GM18867 (cell line): ENCODE results near the gene BMP5.

ENCODE experiments used
- ATAC-seq: cut with Tn5 transposase; IDR thresholded peaks from one replicate; pipeline ENCODE4 v1.9.1; 2021; ENCODE audit warnings: mild to moderate bottlenecking, moderate library complexity; ENCODE audit not compliant: unreplicated experiment

BMP5 gene

DNA sequence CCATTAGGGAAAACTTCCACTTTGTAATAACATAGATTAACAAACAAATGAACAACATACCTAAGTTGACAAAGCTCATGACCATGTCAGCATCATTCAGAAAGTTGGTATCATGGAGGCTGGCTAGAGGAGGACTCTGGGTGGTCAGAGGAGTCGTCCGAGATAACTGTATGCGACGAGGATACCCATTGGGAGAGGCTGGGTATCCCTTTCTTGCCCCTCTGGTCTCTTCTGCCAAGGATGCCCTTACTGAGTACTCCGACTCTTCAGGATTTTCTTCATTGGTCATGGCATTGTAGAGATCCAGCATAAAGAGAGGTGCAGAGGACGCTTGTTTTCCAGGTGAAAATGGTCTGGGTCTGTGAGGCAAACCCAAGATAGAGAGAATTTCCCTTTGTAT lies 1.1 kb downstream of the BMP5 start:
- ATAC-seq = no peak

DNA sequence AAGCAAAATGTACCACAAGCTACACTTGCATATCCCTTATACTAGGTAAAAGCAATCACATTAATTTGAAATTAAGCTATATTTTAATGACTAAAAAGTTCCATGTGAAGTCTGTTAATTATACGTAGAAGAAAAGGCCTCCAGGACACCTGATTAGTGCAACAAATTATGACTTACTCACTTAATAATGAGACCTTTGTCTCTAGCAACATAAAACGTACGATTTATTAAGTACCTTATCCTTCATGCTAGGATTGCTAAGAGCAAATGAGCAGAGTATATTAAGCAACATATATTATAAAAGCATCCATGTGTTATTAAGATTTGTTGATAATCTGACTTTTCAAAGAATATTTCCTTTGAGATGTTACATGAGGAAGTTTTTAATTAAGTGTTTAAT lies 2.5 kb downstream of the BMP5 start:
- no peak for ATAC-seq

DNA sequence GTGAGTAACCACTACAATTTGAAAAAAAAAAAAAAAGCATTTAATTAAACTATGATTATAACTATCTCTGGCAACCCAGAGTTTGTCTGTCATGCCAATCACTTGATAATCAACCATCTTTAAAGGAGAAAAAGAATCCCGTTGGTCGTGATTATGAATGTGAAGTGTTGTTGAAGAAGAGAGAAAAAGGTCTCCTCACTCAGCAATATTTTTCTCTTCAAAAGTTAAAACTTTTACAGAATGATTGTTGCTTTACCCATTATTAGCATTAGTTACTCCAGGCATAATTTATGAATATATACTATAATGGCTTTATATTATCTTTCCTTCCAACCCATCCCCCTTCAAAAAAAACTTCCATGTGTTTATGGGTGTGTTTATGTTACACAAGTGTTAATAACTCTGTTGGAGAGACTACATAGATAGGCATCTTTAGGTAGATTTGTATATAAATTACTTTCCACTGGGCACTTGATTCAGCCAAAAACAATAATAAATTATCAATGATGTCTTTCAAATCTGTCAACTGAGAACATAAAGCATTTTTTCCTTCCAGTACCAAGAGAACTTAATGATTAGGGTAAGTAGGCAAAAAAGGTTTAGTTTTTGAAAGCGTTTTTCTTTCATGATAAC lies 5.1 kb downstream of the BMP5 start:
- no peak for ATAC-seq

DNA sequence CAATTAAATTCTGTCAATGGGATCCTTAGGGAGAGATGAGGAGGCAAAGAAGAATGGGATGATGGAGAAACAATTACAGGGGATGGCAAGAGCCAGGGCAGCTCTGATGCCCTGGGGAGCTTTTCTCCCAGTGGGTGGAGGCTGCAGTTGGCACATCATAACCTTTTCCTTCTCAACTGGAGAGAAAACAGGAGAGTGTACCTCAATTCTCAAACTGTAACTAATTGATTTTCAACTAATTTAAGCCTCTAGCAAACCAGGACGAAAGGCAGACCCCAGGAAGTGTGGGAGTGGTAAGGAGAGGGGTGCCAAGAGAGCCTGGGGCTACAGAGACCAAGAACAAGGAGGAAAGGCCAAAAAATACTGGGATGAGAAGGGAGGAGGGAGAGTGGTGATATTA lies 5.7 kb downstream of the BMP5 start:
- ATAC-seq = no peak

DNA sequence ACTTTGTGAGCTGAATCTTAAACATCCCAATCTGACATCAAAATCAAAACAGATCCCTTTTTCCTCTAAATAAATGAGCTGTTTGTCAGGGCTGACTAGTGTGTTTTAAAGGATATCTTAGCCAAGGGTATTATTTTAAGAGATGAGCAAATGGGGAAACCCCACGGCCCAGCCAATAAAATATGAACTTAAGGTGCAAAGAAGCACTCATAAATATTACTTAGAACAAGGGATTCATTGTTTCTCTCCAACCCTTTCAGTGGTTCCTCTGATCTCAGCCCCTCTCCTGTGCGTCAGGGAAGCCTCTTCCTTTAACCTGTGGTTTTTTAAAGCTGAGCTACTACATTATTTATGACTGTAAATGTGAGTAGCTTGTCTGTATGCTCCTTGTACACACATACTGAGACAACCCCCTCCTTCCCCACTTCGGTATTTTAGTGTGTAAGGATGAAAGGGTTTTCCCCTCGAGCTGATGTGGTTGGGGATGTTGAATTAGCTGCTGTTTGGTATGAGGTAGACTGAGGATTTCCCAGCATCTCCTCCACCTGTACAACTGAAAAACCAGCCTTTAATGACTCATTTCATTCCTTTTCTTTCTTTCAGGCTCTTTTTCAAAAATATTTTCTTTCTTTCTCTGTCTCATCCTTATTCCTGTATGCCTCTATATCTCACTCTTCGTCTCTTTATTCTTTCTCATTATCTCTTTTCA lies 6.5 kb downstream of the BMP5 start:
- ATAC-seq = peak; percentile 93

DNA sequence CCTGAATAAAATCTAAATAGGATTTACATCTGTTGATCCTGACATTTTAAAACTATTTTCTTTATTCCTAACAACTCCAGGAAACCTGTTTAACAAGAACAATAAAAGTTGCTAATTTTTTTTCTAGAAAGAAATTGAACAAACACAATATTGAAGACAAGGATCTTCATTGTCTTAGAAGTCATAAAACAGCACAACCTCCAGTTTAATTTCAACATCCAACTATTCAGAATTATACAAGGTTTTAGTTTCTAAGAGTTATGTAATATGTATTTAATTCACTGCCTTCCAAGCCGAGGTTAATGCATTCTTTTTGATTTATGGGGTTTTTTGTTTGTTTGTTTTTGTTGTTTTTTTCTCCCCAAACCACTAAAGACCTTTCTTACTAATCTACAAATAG lies 7.2 kb downstream of the BMP5 start:
- no peak for ATAC-seq

DNA sequence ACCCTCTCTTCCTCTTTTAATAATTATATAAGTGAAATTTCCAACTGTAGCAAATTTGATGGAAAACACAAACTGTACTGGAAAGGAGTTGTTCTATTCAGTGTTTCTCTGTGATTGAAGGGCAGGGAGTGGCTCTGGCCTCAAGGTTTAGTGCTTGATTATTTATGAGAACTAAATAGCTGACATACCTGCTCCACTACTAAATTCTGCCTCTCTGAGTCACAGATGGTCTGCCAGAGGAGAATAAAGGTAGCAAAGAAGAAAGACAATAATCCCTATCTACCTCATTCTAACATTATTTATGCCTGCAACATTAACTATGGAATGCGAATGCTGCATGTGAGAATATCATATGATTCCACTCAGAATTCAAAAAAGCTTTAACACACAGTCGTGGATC lies 9.3 kb downstream of the BMP5 start:
- no peak for ATAC-seq

DNA sequence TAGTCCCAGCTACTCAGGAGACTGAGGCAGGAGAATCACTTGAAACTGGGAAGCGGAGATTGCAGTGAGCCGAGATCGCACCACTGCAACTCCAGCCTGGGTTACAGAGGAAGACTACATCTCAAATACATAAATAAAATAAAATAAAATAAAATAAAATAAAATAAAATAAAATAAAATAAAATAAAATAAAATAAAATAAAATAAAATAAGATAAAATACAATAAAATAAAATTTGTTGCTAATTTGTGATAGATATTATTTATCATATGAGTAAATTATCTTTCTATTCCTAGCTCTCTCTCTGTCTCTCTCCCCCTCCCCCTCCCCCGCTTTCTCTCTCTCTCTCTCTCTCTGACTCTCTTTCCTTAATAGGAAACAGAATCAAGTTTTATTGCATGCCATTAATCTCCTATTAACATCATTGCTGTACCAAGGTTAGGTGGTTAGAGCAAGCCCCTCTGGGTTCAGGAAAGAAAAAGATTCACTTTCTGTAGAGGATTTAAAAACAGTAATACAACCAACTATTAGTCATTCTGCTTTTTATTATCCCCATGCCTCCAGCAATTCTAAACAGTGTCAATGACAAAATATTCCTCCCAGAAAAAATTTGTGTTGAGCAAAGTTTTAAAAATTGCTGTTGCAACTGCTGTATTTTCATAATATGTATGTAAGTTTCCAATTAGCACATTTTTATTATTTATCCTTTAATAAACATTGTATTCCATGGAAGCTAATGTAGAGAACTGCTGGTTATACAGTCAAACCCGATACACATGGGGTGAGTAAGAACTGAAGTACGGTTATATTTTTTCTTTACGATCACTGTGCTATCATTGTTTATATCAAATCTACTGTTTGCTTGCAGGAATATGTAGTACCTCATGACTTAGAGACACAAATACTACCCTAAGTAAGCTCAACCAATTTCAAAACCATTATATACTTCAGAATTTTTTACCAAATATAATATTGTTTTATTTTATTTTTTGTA lies 22.1 kb downstream of the BMP5 start:
- ATAC-seq = no peak

DNA sequence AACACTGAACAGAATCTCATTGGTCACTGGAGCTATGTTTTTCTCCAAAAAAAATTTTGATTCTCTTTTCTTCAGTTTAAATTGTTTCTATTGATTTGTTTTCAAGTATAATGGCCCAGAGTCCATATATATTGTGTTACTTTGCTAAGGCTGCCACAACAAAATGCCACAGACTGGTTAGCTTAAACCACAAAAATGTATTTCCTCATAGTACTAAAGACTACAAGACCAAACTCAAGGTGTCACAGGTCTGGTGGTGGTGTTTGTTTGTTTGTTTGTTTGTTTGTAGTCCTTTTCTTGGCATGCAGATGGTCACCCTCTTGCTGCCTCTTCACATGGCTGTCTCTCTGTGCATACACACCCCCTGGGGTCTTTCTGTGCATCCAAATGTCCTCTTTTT lies 34.0 kb downstream of the BMP5 start:
- no peak for ATAC-seq

DNA sequence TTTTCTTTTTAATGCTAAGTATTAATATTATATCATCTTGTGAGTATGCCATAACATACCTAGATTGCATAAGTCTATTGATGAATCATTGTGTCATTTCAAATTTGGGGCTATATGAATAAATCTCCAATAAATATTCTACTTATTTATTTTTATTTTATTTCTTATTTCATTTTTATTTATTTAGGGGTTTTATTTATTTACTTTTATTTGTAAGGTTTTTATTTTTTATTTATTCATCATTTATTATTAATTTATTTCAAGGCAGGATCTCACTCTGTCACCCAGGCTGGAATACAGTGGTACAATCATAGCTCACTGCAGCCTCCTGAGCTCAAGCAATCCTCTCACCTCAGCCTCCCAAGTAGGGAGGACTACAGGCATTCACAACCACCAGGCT lies 36.3 kb downstream of the BMP5 start:
- ATAC-seq = no peak

DNA sequence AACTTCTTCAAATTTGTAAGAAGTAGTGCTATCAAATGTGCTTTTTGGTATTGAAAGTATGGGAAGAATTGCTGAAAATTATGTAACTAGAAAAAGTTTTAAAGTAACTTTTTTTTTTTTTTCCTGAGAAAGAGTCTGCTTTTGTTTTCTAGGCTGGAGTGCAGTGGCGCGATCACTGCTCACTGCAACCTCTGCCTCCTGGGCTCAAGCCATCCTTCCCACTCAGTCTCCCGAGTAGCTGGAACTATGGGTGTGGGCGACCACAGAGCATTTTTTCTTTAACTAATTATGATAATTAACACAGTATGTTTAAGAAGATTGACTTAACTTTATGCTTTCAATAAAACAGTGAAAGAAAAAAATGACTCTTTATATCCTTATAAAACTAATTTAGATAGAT lies 38.4 kb downstream of the BMP5 start:
- ATAC-seq = no peak

DNA sequence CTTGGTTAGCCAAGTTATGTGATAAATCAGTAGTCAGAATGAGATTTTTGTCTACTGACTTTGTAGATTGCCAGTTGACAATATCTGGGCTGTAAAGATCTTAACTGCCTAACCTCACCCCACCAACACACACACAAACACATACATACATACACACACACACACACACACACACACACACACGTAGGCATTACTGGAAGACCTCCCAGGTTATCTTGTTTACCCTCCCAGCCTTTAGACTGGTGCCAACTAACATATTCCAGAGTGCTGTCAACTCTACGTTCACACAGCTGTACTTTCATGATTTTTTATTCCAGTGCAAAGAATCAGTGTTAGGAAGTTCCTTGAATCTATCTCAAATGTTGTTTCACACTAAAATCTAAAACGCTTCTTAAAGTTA lies 38.9 kb downstream of the BMP5 start:
- no peak for ATAC-seq

DNA sequence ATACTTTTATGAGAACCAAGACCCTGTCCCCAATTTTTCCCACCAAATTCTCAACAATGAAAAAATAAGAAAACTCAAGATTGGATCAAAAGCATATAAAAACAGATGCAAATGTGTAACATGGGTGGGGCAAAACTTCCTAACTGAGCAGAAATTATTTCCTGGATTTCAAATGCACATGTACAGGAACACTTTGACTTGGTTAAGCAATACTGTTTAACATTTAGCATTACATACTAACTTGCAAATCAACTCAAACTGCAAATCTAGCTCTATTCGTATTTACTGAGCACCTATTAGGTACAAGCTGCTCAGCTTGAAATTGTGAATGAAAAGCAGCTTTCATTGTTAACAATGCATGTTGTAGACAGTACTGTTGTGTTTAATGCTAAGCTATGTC lies 40.2 kb downstream of the BMP5 start:
- ATAC-seq = no peak

DNA sequence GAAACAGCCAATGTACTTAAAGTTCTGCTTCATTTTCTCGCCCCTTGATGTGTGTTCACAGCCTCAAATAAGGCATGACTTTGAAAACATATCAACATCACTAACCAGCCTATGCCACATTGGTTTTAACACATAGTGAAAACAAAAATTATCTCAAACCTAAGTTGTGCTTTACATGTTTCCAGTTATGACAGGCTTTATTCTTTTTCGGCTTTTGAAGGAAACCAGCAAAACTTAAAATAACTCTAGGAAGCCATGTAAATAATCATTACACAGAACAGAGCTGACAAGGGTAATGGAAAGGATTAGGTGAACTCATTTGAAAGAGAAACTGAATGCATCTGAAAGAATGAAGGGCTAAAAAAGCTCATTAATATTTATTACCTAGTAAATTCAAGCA lies 42.1 kb downstream of the BMP5 start:
- ATAC-seq = peak; percentile 68

DNA sequence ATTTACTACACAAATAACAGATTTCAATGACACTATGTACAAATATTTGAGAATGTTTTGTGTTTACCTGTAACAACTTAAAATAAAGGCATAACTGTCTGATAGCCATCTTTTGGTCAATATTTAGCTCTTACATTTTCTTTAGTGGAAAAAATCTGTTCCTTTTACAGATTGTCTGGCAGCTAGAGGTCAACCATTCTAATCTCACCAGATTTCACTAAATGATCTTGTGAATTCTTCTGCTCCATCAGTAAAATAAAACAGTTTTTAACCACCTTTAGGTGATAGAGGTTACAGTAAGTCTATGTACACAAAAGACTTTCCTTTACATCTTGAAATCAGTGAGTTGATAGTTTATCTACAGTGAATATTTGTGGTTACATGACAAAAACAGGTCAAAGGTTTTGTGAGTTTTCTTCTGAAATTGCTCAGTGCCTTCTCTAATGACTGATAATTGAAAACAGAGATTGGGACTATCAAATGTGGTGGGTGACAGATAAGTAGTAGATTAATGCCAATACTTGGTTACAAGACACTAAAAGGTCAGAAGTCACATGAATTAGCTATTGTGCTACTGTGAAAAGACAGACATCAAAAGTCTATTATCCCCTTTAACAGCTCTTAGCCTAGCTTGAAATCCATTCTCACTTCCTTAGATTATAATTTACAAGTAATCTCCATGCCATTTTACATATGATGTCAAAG lies 47.4 kb downstream of the BMP5 start:
- ATAC-seq = no peak

DNA sequence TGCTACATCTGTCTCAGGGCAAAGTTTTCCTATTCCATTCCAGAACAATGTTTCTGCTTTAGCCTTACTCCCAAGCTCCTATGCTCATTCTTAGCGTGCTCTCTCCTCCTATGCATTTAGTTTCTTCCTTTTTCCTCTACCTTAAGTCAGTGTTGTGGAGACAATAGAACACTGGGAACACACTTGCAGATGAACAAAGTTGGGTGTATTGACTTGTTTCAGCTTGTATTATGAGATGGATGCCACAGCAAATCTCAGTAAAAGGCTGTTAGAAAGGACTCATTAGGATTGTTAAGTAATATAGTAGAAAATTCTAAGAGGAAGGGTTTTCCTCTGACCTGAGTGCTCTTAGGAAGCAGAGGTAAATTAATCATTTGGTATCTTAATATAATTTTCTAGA lies 48.4 kb downstream of the BMP5 start:
- ATAC-seq = no peak

DNA sequence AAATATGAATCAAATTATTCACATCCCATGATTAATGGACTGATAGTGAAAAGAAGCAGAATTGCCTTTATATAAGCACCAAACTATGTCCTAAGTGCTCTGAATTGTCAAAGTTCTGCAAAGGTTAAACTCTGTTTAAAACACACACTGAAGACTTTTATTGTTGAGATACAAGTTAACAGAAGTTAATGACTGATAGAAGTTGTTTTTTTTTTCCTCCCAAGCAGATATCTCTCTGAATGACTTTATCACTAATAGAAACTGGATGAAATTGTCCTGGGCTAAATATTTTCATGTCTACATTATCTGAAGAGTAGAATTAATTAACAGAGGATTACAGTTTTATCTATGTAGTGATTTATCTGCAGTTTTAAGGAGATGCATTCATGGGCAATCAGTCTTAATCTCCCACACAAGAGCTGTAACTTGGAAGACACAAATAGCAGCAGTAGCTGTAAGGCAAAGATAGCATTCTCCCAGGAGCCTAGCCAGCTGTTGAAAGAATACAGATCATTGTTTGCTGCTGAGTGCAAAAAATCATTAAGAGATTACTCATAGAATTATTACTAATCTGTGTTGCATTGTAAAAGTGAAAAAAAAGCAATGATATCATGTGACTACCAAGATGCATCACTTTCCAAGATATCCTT lies 49.9 kb downstream of the BMP5 start:
- ATAC-seq = no peak

DNA sequence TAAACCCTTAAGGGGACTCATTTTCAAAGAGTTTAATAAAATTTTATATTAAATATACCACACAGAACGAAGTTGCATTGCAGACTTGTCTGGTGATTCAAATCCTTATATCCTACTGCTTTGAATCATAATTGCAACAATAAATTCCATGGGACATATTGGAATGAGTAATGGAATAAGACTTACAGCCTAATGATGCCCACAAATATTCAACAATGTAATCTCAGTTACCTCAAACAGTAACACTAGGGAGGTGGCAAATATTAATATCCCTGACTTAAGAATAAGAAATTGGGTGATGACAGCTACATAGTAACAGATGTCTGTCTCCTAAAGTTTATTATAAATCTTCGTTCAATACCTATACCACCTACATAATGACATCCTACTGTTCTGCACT lies 52.6 kb downstream of the BMP5 start:
- no peak for ATAC-seq

DNA sequence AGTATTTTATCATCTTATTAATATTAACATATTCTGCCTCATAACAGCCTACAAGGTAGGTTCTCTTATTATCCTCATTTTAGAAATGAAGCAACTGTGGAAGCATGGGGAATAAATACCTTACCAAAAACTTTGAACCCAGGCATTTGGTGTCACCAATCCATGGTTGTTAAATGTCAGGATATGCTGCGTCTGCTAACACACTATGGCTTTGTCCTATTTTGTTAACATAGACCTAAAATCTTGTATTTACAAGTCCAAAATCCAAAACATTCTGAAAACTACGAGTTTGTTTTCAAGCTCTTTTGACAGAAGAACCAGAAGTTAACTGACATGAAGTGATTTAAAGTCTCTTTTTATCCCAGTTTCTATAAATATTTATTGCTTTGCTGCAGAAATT lies 53.4 kb downstream of the BMP5 start:
- no peak for ATAC-seq

DNA sequence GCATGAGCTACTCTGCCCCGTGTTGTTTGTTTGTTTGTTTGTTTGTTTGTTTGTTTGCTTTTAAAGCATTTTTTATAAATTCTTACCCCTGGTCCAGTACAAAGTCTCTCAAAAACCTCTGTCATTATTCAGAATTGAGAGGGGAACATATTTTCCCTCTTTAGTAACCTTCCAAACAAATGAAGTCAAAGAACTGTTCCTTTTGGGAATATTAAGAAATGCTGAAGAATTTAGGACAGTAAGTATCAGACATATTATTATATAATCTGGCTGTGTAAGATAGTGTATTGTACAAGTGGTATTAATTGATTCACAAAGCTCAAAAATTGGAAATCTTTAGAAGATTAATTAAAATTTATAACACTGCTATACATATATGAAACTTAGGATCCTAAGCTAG lies 54.7 kb downstream of the BMP5 start:
- no peak for ATAC-seq

DNA sequence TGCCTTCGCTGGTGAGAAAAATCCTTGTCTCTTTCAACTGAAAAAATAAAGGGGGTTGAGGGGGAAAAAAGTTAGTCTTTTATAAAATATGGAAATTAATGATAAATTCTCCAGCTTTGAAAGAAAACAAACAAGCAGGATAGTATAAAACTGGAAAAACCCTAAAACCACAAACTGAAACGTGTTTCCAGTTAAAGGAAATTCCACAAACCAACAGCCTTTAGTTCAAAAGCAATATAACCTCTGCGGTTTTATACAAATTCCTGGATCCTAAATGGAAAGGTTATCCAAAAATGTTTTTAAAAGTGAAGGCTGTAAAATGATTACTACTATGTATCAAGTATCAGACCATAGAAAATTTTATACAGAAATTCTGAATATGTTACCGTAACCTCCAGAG lies 55.6 kb downstream of the BMP5 start:
- no peak for ATAC-seq
